Panc1 (cell line): ENCODE measurements around the gene NPAS2. TPM values are rescaled to one million over a fixed set of nuclear protein-coding genes. Genes with fewer than 3 reads are reported as not detected.

ENCODE experiments used
- ATAC-seq: fragments of 200-7000 bp; cut with Tn5 transposase; 2 replicates; pipeline ENCODE4 v1.9.1; 2020; ENCODE audit warnings: mild to moderate bottlenecking, moderate library complexity
- BruUV-seq: library from RNA; stranded (reverse); fragments of 400-500 nt; replicated peaks from 2 replicates; lab custom pipeline; 2021; lab: Mats Ljungman, UMichigan
- CTCF ChIA-PET: fragments of 300-600 bp; sonication (Branson Sonifier 250); formaldehyde crosslinking; loops from one replicate; lab custom pipeline; 2022; ENCODE audit warnings: antibody characterized with exemption; lab: Charles Lee
- POLR2A ChIA-PET: fragments of 300-600 bp; sonication (Branson Sonifier 250); formaldehyde crosslinking; loops from one replicate; lab custom pipeline; 2022; ENCODE audit warnings: antibody characterized with exemption; lab: Charles Lee
- DNase-seq: peaks from one replicate; pipeline ENCODE4 v3.0.0-alpha.2; 2010; ENCODE audit warnings: low read depth, low spot score
- H3K27ac ChIP-seq: 2 replicates; pipeline ENCODE4 v1.5.1; 2011; ENCODE audit warnings: mild to moderate bottlenecking, low read length, inconsistent platforms
- H3K27me3 ChIP-seq: fragments of 200-500 bp; sonication (Bioruptor generic); 2 replicates; pipeline ENCODE4 v1.6.0; 2014; ENCODE audit warnings: low read length, inconsistent platforms; ENCODE audit not compliant: control insufficient read depth, insufficient read depth
- H3K36me3 ChIP-seq: fragments of 200-500 bp; sonication (Bioruptor generic); 2 replicates; pipeline ENCODE4 v1.5.1; 2014; ENCODE audit warnings: inconsistent platforms, mild to moderate bottlenecking, low read length, moderate library complexity; ENCODE audit not compliant: control insufficient read depth, insufficient read depth
- H3K4me1 ChIP-seq: 2 replicates; pipeline ENCODE4 v1.5.1; 2011; ENCODE audit warnings: inconsistent platforms, mild to moderate bottlenecking, low read length, moderate library complexity; ENCODE audit not compliant: control insufficient read depth, insufficient read depth
- H3K4me3 ChIP-seq, 2 experiments: 2 replicates each; pipeline ENCODE4 v1.5.1; 2011 to 2012; ENCODE audit warnings: low read depth in 2 of 2, low read length in 2 of 2, mild to moderate bottlenecking in 2 of 2, inconsistent platforms in 1 of 2, moderate library complexity in 1 of 2
- H3K9me3 ChIP-seq: fragments of 200-500 bp; sonication (Bioruptor generic); 2 replicates; pipeline ENCODE4 v1.5.1; 2014; ENCODE audit warnings: low read depth, mild to moderate bottlenecking, inconsistent platforms, low read length, moderate library complexity; ENCODE audit not compliant: control insufficient read depth, insufficient read depth
- POLR2AphosphoS5 ChIP-seq: IDR thresholded peaks from 2 replicates; pipeline ENCODE4 v1.6.1; 2012; ENCODE audit warnings: mild to moderate bottlenecking, low read depth, low read length, moderate library complexity
- SIN3A ChIP-seq: IDR thresholded peaks from 2 replicates; pipeline ENCODE4 v1.6.1; 2012; ENCODE audit warnings: low read depth, mild to moderate bottlenecking, low read length, moderate library complexity, borderline replicate concordance; ENCODE audit not compliant: insufficient read depth
- TCF7L2 ChIP-seq: IDR thresholded peaks from 2 replicates; pipeline ENCODE4 v1.6.1; 2011; ENCODE audit warnings: mild to moderate bottlenecking, low read depth, low read length, inconsistent platforms
- in situ Hi-C: cut with HindIII; loops from 2 replicates; pipeline ENCODE4 v1.10.0; 2016; ENCODE audit warnings: low sequenced_read_pairs, low pct_unique_long_range_greater_than_20kb
- intact Hi-C: fragments of 100-400 bp; cut with micrococcal nuclease; formaldehyde crosslinking; loops from one replicate; pipeline ENCODE4 v1.10.0; 2022; ENCODE audit not compliant: unreplicated experiment
- total RNA-seq: library from RNA; stranded (reverse); gene quantifications from one replicate; pipeline ENCODE4 v1.2.1, GENCODE V29; 2021; ENCODE audit not compliant: unreplicated experiment
- TF ChIP-seq, protein P1 (sequence below): fragments of 450-650 bp; IDR thresholded peaks from 2 replicates; pipeline ENCODE4 v1.5.1; 2017; ENCODE audit warnings: mild to moderate bottlenecking
- TF ChIP-seq, protein P2 (sequence below), 2 experiments: IDR thresholded peaks; 2 replicates each; pipeline ENCODE4 v1.6.1; 2011 to 2012; ENCODE audit warnings: low read depth in 2 of 2, control low read depth in 1 of 2, low read length in 1 of 2, mild to moderate bottlenecking in 1 of 2, moderate library complexity in 1 of 2; ENCODE audit not compliant: insufficient read depth in 1 of 2

Gene NPAS2
- total RNA-seq, 1 experiment from 2014 or later = 72.8 TPM

DNA sequence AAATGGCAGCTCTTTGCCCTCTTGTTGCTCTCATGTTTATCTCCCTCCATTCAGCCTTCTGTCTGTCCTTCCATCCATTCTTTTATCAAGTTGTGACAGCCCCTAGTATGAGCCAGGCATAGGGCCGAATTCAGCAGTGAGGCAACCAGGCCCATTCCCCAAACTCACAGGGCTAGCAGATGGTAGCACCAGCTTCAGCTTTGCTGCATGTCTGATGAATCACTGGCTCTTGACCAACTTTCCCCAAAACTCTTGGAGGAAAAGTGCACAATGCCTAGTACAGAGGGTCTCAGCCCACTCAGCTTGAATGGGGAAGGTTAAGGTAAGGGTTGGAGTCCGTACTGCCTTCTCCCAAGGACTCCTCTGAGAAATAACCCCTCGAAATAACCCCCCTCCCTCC lies 35.7 kb downstream of the NPAS2 start:
- no TSS peak for BruUV-seq
- peaks cover 13% of the 10 kb centered on the region for H3K4me1 ChIP-seq
- CTCF ChIA-PET = no interaction called here
- intact Hi-C loops (no loop called here), in situ Hi-C loops (no loop called here)
- H3K36me3 ChIP-seq = no peaks in the 10 kb centered on the region
- H3K27ac ChIP-seq = 0 out of 2 replicates have a peak overlapping the region, but pooled peaks have one; percentile 32
- H3K27me3 ChIP-seq = no peaks in the 10 kb centered on the region
- no peak overlapping the region for H3K4me3 ChIP-seq
- DNase-seq (no peak), ATAC-seq (no peak)
- POLR2A ChIA-PET = no interaction called here
- no peaks in the 10 kb centered on the region for H3K9me3 ChIP-seq
- no peak for TF ChIP-seq SIN3A
- no peak for TF ChIP-seq POLR2AphosphoS5
- TF ChIP-seq TCF7L2 = no peak
- TF ChIP-seq, protein P1, sequence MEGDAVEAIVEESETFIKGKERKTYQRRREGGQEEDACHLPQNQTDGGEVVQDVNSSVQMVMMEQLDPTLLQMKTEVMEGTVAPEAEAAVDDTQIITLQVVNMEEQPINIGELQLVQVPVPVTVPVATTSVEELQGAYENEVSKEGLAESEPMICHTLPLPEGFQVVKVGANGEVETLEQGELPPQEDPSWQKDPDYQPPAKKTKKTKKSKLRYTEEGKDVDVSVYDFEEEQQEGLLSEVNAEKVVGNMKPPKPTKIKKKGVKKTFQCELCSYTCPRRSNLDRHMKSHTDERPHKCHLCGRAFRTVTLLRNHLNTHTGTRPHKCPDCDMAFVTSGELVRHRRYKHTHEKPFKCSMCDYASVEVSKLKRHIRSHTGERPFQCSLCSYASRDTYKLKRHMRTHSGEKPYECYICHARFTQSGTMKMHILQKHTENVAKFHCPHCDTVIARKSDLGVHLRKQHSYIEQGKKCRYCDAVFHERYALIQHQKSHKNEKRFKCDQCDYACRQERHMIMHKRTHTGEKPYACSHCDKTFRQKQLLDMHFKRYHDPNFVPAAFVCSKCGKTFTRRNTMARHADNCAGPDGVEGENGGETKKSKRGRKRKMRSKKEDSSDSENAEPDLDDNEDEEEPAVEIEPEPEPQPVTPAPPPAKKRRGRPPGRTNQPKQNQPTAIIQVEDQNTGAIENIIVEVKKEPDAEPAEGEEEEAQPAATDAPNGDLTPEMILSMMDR = no peak
- TF ChIP-seq, protein P2, sequence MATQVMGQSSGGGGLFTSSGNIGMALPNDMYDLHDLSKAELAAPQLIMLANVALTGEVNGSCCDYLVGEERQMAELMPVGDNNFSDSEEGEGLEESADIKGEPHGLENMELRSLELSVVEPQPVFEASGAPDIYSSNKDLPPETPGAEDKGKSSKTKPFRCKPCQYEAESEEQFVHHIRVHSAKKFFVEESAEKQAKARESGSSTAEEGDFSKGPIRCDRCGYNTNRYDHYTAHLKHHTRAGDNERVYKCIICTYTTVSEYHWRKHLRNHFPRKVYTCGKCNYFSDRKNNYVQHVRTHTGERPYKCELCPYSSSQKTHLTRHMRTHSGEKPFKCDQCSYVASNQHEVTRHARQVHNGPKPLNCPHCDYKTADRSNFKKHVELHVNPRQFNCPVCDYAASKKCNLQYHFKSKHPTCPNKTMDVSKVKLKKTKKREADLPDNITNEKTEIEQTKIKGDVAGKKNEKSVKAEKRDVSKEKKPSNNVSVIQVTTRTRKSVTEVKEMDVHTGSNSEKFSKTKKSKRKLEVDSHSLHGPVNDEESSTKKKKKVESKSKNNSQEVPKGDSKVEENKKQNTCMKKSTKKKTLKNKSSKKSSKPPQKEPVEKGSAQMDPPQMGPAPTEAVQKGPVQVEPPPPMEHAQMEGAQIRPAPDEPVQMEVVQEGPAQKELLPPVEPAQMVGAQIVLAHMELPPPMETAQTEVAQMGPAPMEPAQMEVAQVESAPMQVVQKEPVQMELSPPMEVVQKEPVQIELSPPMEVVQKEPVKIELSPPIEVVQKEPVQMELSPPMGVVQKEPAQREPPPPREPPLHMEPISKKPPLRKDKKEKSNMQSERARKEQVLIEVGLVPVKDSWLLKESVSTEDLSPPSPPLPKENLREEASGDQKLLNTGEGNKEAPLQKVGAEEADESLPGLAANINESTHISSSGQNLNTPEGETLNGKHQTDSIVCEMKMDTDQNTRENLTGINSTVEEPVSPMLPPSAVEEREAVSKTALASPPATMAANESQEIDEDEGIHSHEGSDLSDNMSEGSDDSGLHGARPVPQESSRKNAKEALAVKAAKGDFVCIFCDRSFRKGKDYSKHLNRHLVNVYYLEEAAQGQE (IDR thresholded peaks at IDR 0.05; ENCODE audit: insufficient read depth in 1 of 2, low read depth in 2 of 2, low read length in 1 of 2) = no peak

DNA sequence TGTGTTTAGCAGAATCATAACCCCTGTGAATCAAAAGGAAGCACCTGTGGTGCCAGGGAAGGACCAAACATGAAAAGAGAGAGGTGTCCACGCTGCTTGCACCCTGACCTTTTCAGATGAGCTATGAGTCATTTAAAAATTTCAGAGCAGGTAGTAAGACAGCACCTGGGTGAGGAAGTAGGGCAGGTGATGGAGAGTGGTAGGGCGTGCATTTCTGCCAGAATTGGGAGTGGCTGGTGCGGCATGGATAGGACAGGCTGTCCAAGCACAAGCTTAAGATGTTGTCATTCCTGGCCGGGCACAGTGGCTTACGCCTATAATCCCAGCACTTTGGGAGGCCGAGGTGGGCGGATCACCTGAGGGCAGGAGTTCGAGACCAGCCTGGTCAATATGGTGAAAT lies 36.8 kb downstream of the NPAS2 start:
- H3K4me3 ChIP-seq = no peak overlapping the region
- intact Hi-C loops = no loop called here
- no TSS peak for BruUV-seq
- TF ChIP-seq SIN3A (no peak), TCF7L2 (no peak)
- no peak for DNase-seq
- ATAC-seq = no peak
- no peaks in the 10 kb centered on the region for H3K27me3 ChIP-seq
- in situ Hi-C loops = no loop called here
- ChIA-PET CTCF (no interaction called here), POLR2A (interaction anchor here (0.6 kb wide), 1 partner anchor 1170 kb away, joined by 7 read pairs; no protein-coding TSS in a partner anchor)
- H3K4me1 ChIP-seq = peaks cover 15% of the 10 kb centered on the region
- no peak overlapping the region for H3K27ac ChIP-seq
- no peaks in the 10 kb centered on the region for H3K9me3 ChIP-seq
- H3K36me3 ChIP-seq = no peaks in the 10 kb centered on the region

DNA sequence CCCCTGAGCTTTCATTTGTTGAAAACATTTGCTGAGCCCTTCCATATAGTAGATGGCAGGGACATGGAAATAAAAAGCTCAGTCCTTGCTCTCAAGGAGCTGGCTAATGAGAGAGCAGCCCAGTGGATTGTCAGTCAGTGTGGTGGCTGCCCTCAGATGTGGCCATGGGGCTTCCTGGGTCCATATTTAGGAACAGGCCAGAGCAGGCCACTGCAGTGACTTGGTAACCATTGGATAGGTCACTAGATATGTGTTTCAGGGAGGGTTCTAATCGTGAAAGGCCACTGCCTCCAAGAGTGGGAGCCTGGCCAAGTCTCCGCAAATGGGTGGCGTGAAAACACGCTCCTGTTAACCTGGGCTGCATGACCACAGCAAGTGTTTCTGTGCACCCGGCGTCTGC lies 37.4 kb downstream of the NPAS2 start:
- BruUV-seq = no TSS peak
- intact Hi-C loops (no loop called here), in situ Hi-C loops (no loop called here)
- ChIA-PET CTCF (no interaction called here), POLR2A (no interaction called here)
- ATAC-seq = peak; percentile 36; the same call in 1 of the 2 replicates
- peak overlapping the region; percentile 61 for H3K27ac ChIP-seq
- H3K4me3 ChIP-seq = peak overlapping the region in 1 of 2 experiments; percentile 19; a peak in 1 of 4 replicates
- TF ChIP-seq, protein P1 = no peak
- TF ChIP-seq SIN3A (no peak), TCF7L2 (no peak), POLR2AphosphoS5 (no peak)
- TF ChIP-seq, protein P2 (IDR thresholded peaks at IDR 0.05; ENCODE audit: insufficient read depth in 1 of 2, low read depth in 2 of 2, low read length in 1 of 2) = no peak
- no peaks in the 10 kb centered on the region for H3K27me3 ChIP-seq
- peaks cover 16% of the 10 kb centered on the region for H3K4me1 ChIP-seq
- no peaks in the 10 kb centered on the region for H3K36me3 ChIP-seq
- DNase-seq = no peak
- no peaks in the 10 kb centered on the region for H3K9me3 ChIP-seq
